Chondrocyte (in vitro differentiated cells): ENCODE measurements around the gene RNF14. TPM values are rescaled to one million over a fixed set of nuclear protein-coding genes. Genes with fewer than 3 reads are reported as not detected.

ENCODE experiments used
- DNase-seq: peaks from one replicate; pipeline ENCODE4 v3.0.0; 2021; ENCODE audit warnings: mixed read lengths, low spot score
- H3K27ac Mint-ChIP-seq: one replicate; pipeline ENCODE4 v1.8.0; 2021; ENCODE audit warnings: mild to moderate bottlenecking, moderate library complexity, mixed read lengths; ENCODE audit not compliant: unreplicated experiment
- H3K27me3 Mint-ChIP-seq: 2 replicates; pipeline ENCODE4 v1.8.0; 2021; ENCODE audit warnings: low read depth, mixed read lengths
- H3K36me3 Mint-ChIP-seq: 2 replicates; pipeline ENCODE4 v1.8.0; 2021; ENCODE audit warnings: low read depth, mixed read lengths
- H3K4me1 Mint-ChIP-seq: 2 replicates; pipeline ENCODE4 v1.8.0; 2021; ENCODE audit warnings: low read depth, mild to moderate bottlenecking, mixed read lengths
- H3K4me3 Mint-ChIP-seq: one replicate; pipeline ENCODE4 v1.8.0; 2021; ENCODE audit warnings: mild to moderate bottlenecking, moderate library complexity, mixed read lengths; ENCODE audit not compliant: unreplicated experiment
- H3K9me3 Mint-ChIP-seq: 2 replicates; pipeline ENCODE4 v1.8.0; 2021; ENCODE audit warnings: low read depth, mixed read lengths
- CTCF ChIP-seq: fragments of 200-600 bp; sonication (generic); IDR thresholded peaks from 2 replicates; pipeline ENCODE4 v1.5.0; 2021; ENCODE audit warnings: antibody characterized with exemption, mild to moderate bottlenecking, moderate library complexity
- total RNA-seq: library from RNA; stranded (reverse); gene quantifications from 3 replicates; pipeline ENCODE4 v1.2.1, GENCODE V29; 2021

Gene RNF14
- total RNA-seq, 1 donor from 2014 or later = 83.6 TPM

- Mint-ChIP-seq H3K36me3 (peaks cover 27% of the 10 kb centered on the region), H3K9me3 (no peaks in the 10 kb centered on the region), H3K4me1 (no peaks in the 10 kb centered on the region), H3K27ac (no peak overlapping the region), H3K27me3 (no peaks in the 10 kb centered on the region), H3K4me3 (no peak overlapping the region)
- TF ChIP-seq CTCF = no peak
- no peak for DNase-seq
Observed at GRCh38 chr5:141933151-141933550, 35.8 kb upstream of the RNF14 start.

- H3K4me1 Mint-ChIP-seq = no peaks in the 10 kb centered on the region
- H3K4me3 Mint-ChIP-seq = no peak overlapping the region
- peaks cover 23% of the 10 kb centered on the region for H3K36me3 Mint-ChIP-seq
- no peak for DNase-seq
- TF ChIP-seq CTCF = no peak
- no peaks in the 10 kb centered on the region for H3K27me3 Mint-ChIP-seq
- H3K27ac Mint-ChIP-seq = no peak overlapping the region
- H3K9me3 Mint-ChIP-seq = no peaks in the 10 kb centered on the region
Observed at GRCh38 chr5:141934099-141934844, 34.6 kb upstream of the RNF14 start.

GRCh38 chr5:141935538-141935937 is 33.4 kb upstream of the RNF14 start:
- H3K4me1 Mint-ChIP-seq = peaks cover 2% of the 10 kb centered on the region
- no peak overlapping the region for H3K4me3 Mint-ChIP-seq
- DNase-seq = no peak
- no peak for TF ChIP-seq CTCF
- no peak overlapping the region for H3K27ac Mint-ChIP-seq
- peaks cover 28% of the 10 kb centered on the region for H3K36me3 Mint-ChIP-seq
- H3K9me3 Mint-ChIP-seq = no peaks in the 10 kb centered on the region
- no peaks in the 10 kb centered on the region for H3K27me3 Mint-ChIP-seq

- Mint-ChIP-seq H3K27me3 (no peaks in the 10 kb centered on the region), H3K9me3 (no peaks in the 10 kb centered on the region), H3K27ac (peak overlapping the region; percentile 80), H3K4me1 (peaks cover 23% of the 10 kb centered on the region), H3K4me3 (no peak overlapping the region), H3K36me3 (peaks cover 12% of the 10 kb centered on the region)
- no peak for DNase-seq
- peak; percentile 18 for TF ChIP-seq CTCF
Observed at GRCh38 chr5:141940695-141941271, 28.1 kb upstream of the RNF14 start.

GRCh38 chr5:141941307-141941706 is 27.6 kb upstream of the RNF14 start:
- H3K27me3 Mint-ChIP-seq = no peaks in the 10 kb centered on the region
- H3K27ac Mint-ChIP-seq = peak overlapping the region; percentile 80
- no peak for DNase-seq

More at GRCh38 chr5:141941307-141941706, 27.6 kb upstream of the RNF14 start:
- peaks cover 23% of the 10 kb centered on the region for H3K4me1 Mint-ChIP-seq
- TF ChIP-seq CTCF = no peak
- peaks cover 9% of the 10 kb centered on the region for H3K36me3 Mint-ChIP-seq
- no peaks in the 10 kb centered on the region for H3K9me3 Mint-ChIP-seq
- no peak overlapping the region for H3K4me3 Mint-ChIP-seq
